Tongue (tissue), 1 donor: ENCODE results near the gene HP1BP3. TPM values are rescaled to one million over a fixed set of nuclear protein-coding genes. Genes with fewer than 3 reads are reported as not detected.

Experiments used
- total RNA-seq: library from RNA; depleted of rRNA; stranded (reverse); fragments of >200 nt; gene quantifications from one replicate; pipeline ENCODE4 v1.2.3, GENCODE V29; 2014

The HP1BP3 gene
- total RNA-seq, 1 donor from 2014 or later = 287 TPM

Other genes with a start within 250 kb of the HP1BP3 start
- not detected for gene FAM43B, start 234.7 kb downstream of the HP1BP3 start, total RNA-seq
- not detected for gene CDA, start 198.2 kb downstream of the HP1BP3 start, total RNA-seq
- 59.7 TPM for gene PINK1, start 153.8 kb downstream of the HP1BP3 start, total RNA-seq
- gene DDOST, start 125.9 kb downstream of the HP1BP3 start, total RNA-seq = 124 TPM
- gene KIF17, start 69.3 kb downstream of the HP1BP3 start, total RNA-seq = 2.4 TPM
- gene SH2D5, start 54.6 kb downstream of the HP1BP3 start, total RNA-seq = not detected